Progenitor cell of endocrine pancreas (in vitro differentiated cells): ENCODE data around the gene PIGQ. TPM values are rescaled to one million over a fixed set of nuclear protein-coding genes. Genes with fewer than 3 reads are reported as not detected.

Experiments
- DNase-seq: peaks from one replicate; pipeline ENCODE4 v3.0.0; 2021; ENCODE audit warnings: low spot score; ENCODE audit not compliant: unreplicated experiment
- H3K27ac Mint-ChIP-seq: 2 replicates; pipeline ENCODE4 v1.8.0; 2021; ENCODE audit warnings: mild to moderate bottlenecking, moderate library complexity, mixed read lengths
- H3K27me3 Mint-ChIP-seq: 2 replicates; pipeline ENCODE4 v1.8.0; 2021; ENCODE audit warnings: mixed read lengths
- H3K36me3 Mint-ChIP-seq: 2 replicates; pipeline ENCODE4 v1.8.0; 2022; ENCODE audit warnings: mixed read lengths; ENCODE audit not compliant: insufficient read depth
- H3K4me1 Mint-ChIP-seq: 2 replicates; pipeline ENCODE4 v1.8.0; 2021; ENCODE audit warnings: low read depth, mixed read lengths
- H3K4me3 Mint-ChIP-seq: 2 replicates; pipeline ENCODE4 v1.8.0; 2021; ENCODE audit warnings: low read depth, mild to moderate bottlenecking, moderate library complexity, mixed read lengths
- H3K9me3 Mint-ChIP-seq: 2 replicates; pipeline ENCODE4 v1.8.0; 2021; ENCODE audit warnings: low read depth, mixed read lengths
- CTCF ChIP-seq: fragments of 200-600 bp; sonication (generic); IDR thresholded peaks from one replicate; pipeline ENCODE4 v1.5.0; 2021; ENCODE audit warnings: antibody characterized with exemption, mild to moderate bottlenecking; ENCODE audit not compliant: unreplicated experiment
- total RNA-seq: library from RNA; stranded (reverse); gene quantifications from 2 replicates; pipeline ENCODE4 v1.2.1, GENCODE V29; 2021

Gene PIGQ
- total RNA-seq, 1 donor from 2014 or later = 109 TPM

GRCh38 chr16:530111-530817 lies 39.5 kb upstream of the PIGQ start:
- H3K9me3 Mint-ChIP-seq = no peaks in the 10 kb centered on the region
- H3K4me3 Mint-ChIP-seq = peak overlapping the region; percentile 52
- H3K27me3 Mint-ChIP-seq = no peaks in the 10 kb centered on the region
- peaks cover 2% of the 10 kb centered on the region for H3K36me3 Mint-ChIP-seq
- no peak for DNase-seq
- no peak overlapping the region for H3K27ac Mint-ChIP-seq
- peaks cover 23% of the 10 kb centered on the region for H3K4me1 Mint-ChIP-seq
- TF ChIP-seq CTCF = no peak

GRCh38 chr16:531494-532125 lies 38.2 kb upstream of the PIGQ start:
- Mint-ChIP-seq H3K4me1 (peaks cover 13% of the 10 kb centered on the region), H3K36me3 (no peaks in the 10 kb centered on the region), H3K27me3 (no peaks in the 10 kb centered on the region), H3K9me3 (no peaks in the 10 kb centered on the region), H3K4me3 (no peak overlapping the region), H3K27ac (no peak overlapping the region)
- no peak for DNase-seq
- TF ChIP-seq CTCF = no peak

- peak; percentile 20 for TF ChIP-seq CTCF
- H3K9me3 Mint-ChIP-seq = no peaks in the 10 kb centered on the region
- DNase-seq = peak; percentile 51
These were observed 36.2 kb upstream of the PIGQ start for GRCh38 chr16:533391-534123.

GRCh38 chr16:534135-534534 lies 35.6 kb upstream of the PIGQ start:
- H3K36me3 Mint-ChIP-seq = peaks cover 2% of the 10 kb centered on the region
- DNase-seq = no peak
- H3K4me3 Mint-ChIP-seq = no peak overlapping the region
- no peaks in the 10 kb centered on the region for H3K9me3 Mint-ChIP-seq
- H3K27ac Mint-ChIP-seq = no peak overlapping the region
- H3K4me1 Mint-ChIP-seq = peaks cover 9% of the 10 kb centered on the region
- H3K27me3 Mint-ChIP-seq = no peaks in the 10 kb centered on the region
- TF ChIP-seq CTCF = no peak

More at GRCh38 chr16:533391-534123, 36.2 kb upstream of the PIGQ start:
- Mint-ChIP-seq H3K4me3 (no peak overlapping the region), H3K36me3 (no peaks in the 10 kb centered on the region), H3K4me1 (peaks cover 11% of the 10 kb centered on the region), H3K27me3 (no peaks in the 10 kb centered on the region), H3K27ac (peak overlapping the region; percentile 59)

- H3K4me1 Mint-ChIP-seq = peaks cover 9% of the 10 kb centered on the region
- H3K27ac Mint-ChIP-seq = no peak overlapping the region
- H3K27me3 Mint-ChIP-seq = no peaks in the 10 kb centered on the region
- no peak overlapping the region for H3K4me3 Mint-ChIP-seq
- no peak for TF ChIP-seq CTCF
- no peaks in the 10 kb centered on the region for H3K9me3 Mint-ChIP-seq
- no peak for DNase-seq
- peaks cover 2% of the 10 kb centered on the region for H3K36me3 Mint-ChIP-seq
These were observed 34.8 kb upstream of the PIGQ start for GRCh38 chr16:534856-535445.
